Endothelial cell (in vitro differentiated cells): ENCODE data around the gene ZNF827. TPM values are rescaled to one million over a fixed set of nuclear protein-coding genes. Genes with fewer than 3 reads are reported as not detected.

Experiments
- DNase-seq: peaks from one replicate; pipeline ENCODE4 v3.0.0; 2021; ENCODE audit warnings: low spot score
- H3K27ac Mint-ChIP-seq: one replicate; pipeline ENCODE4 v1.8.0; 2021; ENCODE audit warnings: mixed read lengths, inconsistent platforms; ENCODE audit not compliant: unreplicated experiment
- H3K27me3 Mint-ChIP-seq: one replicate; pipeline ENCODE4 v1.8.0; 2021; ENCODE audit warnings: mild to moderate bottlenecking, moderate library complexity, mixed read lengths, inconsistent platforms; ENCODE audit not compliant: unreplicated experiment
- H3K36me3 Mint-ChIP-seq: one replicate; pipeline ENCODE4 v1.8.0; 2021; ENCODE audit warnings: mild to moderate bottlenecking, low read depth, mixed read lengths, inconsistent platforms; ENCODE audit not compliant: unreplicated experiment
- H3K4me1 Mint-ChIP-seq: one replicate; pipeline ENCODE4 v1.8.0; 2021; ENCODE audit warnings: mild to moderate bottlenecking, mixed read lengths, inconsistent platforms; ENCODE audit not compliant: unreplicated experiment
- H3K4me3 Mint-ChIP-seq: one replicate; pipeline ENCODE4 v1.8.0; 2021; ENCODE audit warnings: mild to moderate bottlenecking, mixed read lengths, inconsistent platforms; ENCODE audit not compliant: unreplicated experiment
- H3K9me3 Mint-ChIP-seq: one replicate; pipeline ENCODE4 v1.8.0; 2021; ENCODE audit warnings: mixed read lengths, inconsistent platforms; ENCODE audit not compliant: unreplicated experiment
- CTCF ChIP-seq: fragments of 200-600 bp; sonication (generic); IDR thresholded peaks from one replicate; pipeline ENCODE4 v1.5.0; 2021; ENCODE audit warnings: antibody characterized with exemption; ENCODE audit not compliant: unreplicated experiment
- total RNA-seq: library from RNA; stranded (reverse); fragmentation: NEBNext Ultra II Directional; extraction: Animal tissue kit (Norgen Biotek cat#: 25700); gene quantifications from one replicate; pipeline ENCODE4 v1.2.1, GENCODE V29; 2021; ENCODE audit not compliant: unreplicated experiment

ZNF827 gene
- total RNA-seq, 1 donor from 2014 or later = 22.8 TPM

- no peaks in the 10 kb centered on the region for H3K9me3 Mint-ChIP-seq
- H3K4me1 Mint-ChIP-seq = peaks cover 12% of the 10 kb centered on the region
- TF ChIP-seq CTCF = no peak
- no peak overlapping the region for H3K27ac Mint-ChIP-seq
- no peak overlapping the region for H3K4me3 Mint-ChIP-seq
- DNase-seq = no peak
- H3K36me3 Mint-ChIP-seq = peaks cover 12% of the 10 kb centered on the region
- peaks cover 3% of the 10 kb centered on the region for H3K27me3 Mint-ChIP-seq
Observed at GRCh38 chr4:145928748-145929147, 9.9 kb downstream of the ZNF827 start.

GRCh38 chr4:145927030-145927429 lies 11.6 kb downstream of the ZNF827 start:
- Mint-ChIP-seq H3K36me3 (peaks cover 12% of the 10 kb centered on the region), H3K27me3 (peaks cover 3% of the 10 kb centered on the region), H3K4me3 (no peak overlapping the region), H3K9me3 (no peaks in the 10 kb centered on the region), H3K27ac (no peak overlapping the region), H3K4me1 (peaks cover 5% of the 10 kb centered on the region)
- no peak for DNase-seq
- no peak for TF ChIP-seq CTCF

- Mint-ChIP-seq H3K27me3 (no peaks in the 10 kb centered on the region), H3K4me1 (peaks cover 9% of the 10 kb centered on the region), H3K9me3 (no peaks in the 10 kb centered on the region), H3K4me3 (no peak overlapping the region), H3K36me3 (peaks cover 12% of the 10 kb centered on the region), H3K27ac (peak overlapping the region; percentile 14)
- no peak for DNase-seq
- no peak for TF ChIP-seq CTCF
Observed at GRCh38 chr4:145921231-145921630, 17.4 kb downstream of the ZNF827 start.

- no peak overlapping the region for H3K27ac Mint-ChIP-seq
- H3K27me3 Mint-ChIP-seq = no peaks in the 10 kb centered on the region
- no peaks in the 10 kb centered on the region for H3K9me3 Mint-ChIP-seq
- H3K36me3 Mint-ChIP-seq = peaks cover 8% of the 10 kb centered on the region
- peaks cover 12% of the 10 kb centered on the region for H3K4me1 Mint-ChIP-seq
- no peak overlapping the region for H3K4me3 Mint-ChIP-seq
- no peak for DNase-seq
- no peak for TF ChIP-seq CTCF
Observed at GRCh38 chr4:145920205-145920604, 18.4 kb downstream of the ZNF827 start.

- Mint-ChIP-seq H3K4me1 (peaks cover 29% of the 10 kb centered on the region), H3K36me3 (peaks cover 4% of the 10 kb centered on the region), H3K27ac (no peak overlapping the region), H3K9me3 (no peaks in the 10 kb centered on the region), H3K4me3 (no peak overlapping the region), H3K27me3 (no peaks in the 10 kb centered on the region)
- no peak for DNase-seq
- TF ChIP-seq CTCF = no peak
Observed at GRCh38 chr4:145912376-145912775, 26.2 kb downstream of the ZNF827 start.
